CD14-positive monocyte (primary cell): ENCODE results near the gene ATP11A. TPM values are rescaled to one million over a fixed set of nuclear protein-coding genes. Genes with fewer than 3 reads are reported as not detected.

Experiments used
- DNase-seq, 3 donors: peaks; one replicate each; pipeline ENCODE4 v3.0.0-alpha.2; 2011 to 2022
- H2AFZ ChIP-seq: 2 replicates; pipeline ENCODE4 v1.6.0; 2012; ENCODE audit warnings: mild to moderate bottlenecking, low read depth, low read length, inconsistent platforms; ENCODE audit not compliant: insufficient read depth, poor library complexity, severe bottlenecking
- H3K27ac ChIP-seq, 2 donors: 1 replicate in 1 of 2; 2 replicates in 1 of 2; pipeline ENCODE4 v1.5.1; 2012 to 2013; ENCODE audit warnings: low read length in 2 of 2, control low read depth in 1 of 2, inconsistent platforms in 1 of 2, low read depth in 1 of 2, mild to moderate bottlenecking in 1 of 2
- H3K27me3 ChIP-seq, 2 donors: one replicate each; pipeline versions ENCODE4 v1.6.0 to v1.6.1; 2011 to 2013; ENCODE audit warnings: low read length in 2 of 2; ENCODE audit not compliant: control insufficient read depth in 2 of 2, insufficient read depth in 2 of 2
- H3K36me3 ChIP-seq, 2 donors: replicated peaks in 1 of 2; 1 replicate in 1 of 2; 2 replicates in 1 of 2; pipeline versions ENCODE4 v1.5.1 to v1.6.1; 2012 to 2013; ENCODE audit warnings: low read length in 2 of 2, control low read depth in 1 of 2, inconsistent platforms in 1 of 2, mild to moderate bottlenecking in 1 of 2; ENCODE audit not compliant: insufficient read depth in 2 of 2, control insufficient read depth in 1 of 2
- H3K4me1 ChIP-seq, 2 donors: 1 replicate in 1 of 2; 2 replicates in 1 of 2; pipeline versions ENCODE4 v1.5.1 to v1.6.1; 2012 to 2013; ENCODE audit warnings: low read length in 2 of 2, control low read depth in 1 of 2, inconsistent platforms in 1 of 2, mild to moderate bottlenecking in 1 of 2, moderate library complexity in 1 of 2; ENCODE audit not compliant: insufficient read depth in 2 of 2, control insufficient read depth in 1 of 2
- H3K4me2 ChIP-seq: replicated peaks from 2 replicates; pipeline ENCODE3; 2012; ENCODE audit warnings: low read length, moderate library complexity, mild to moderate bottlenecking; ENCODE audit not compliant: poor library complexity, severe bottlenecking; ENCODE audit errors: extremely low read depth
- H3K4me3 ChIP-seq, 3 experiments: fragments of 200-600 bp in 1 of 3; sonication (generic) in 1 of 3; replicated peaks in 1 of 3; 1 replicate in 2 of 3; 2 replicates in 1 of 3; pipeline ENCODE4 v1.5.1; 2011 to 2013; ENCODE audit warnings: low read length in 3 of 3, mild to moderate bottlenecking in 3 of 3, control low read depth in 2 of 3, low read depth in 2 of 3, inconsistent platforms in 1 of 3, moderate library complexity in 1 of 3
- H3K79me2 ChIP-seq: 2 replicates; pipeline ENCODE4 v1.6.0; 2012; ENCODE audit warnings: mild to moderate bottlenecking, control low read depth, inconsistent platforms, low read length, moderate library complexity; ENCODE audit not compliant: insufficient read depth
- H3K9ac ChIP-seq: 2 replicates; pipeline ENCODE4 v1.6.0; 2017; ENCODE audit warnings: low read length, mild to moderate bottlenecking; ENCODE audit not compliant: insufficient read depth, poor library complexity, severe bottlenecking
- H3K9me3 ChIP-seq, 2 donors: replicated peaks in 1 of 2; 1 replicate in 1 of 2; 2 replicates in 1 of 2; pipeline versions ENCODE4 v1.5.1 to v1.6.1; 2012 to 2013; ENCODE audit warnings: low read length in 2 of 2, control low read depth in 1 of 2; ENCODE audit not compliant: control insufficient read depth in 1 of 2, insufficient read depth in 1 of 2
- H4K20me1 ChIP-seq: 2 replicates; pipeline ENCODE4 v1.6.0; 2012; ENCODE audit warnings: mild to moderate bottlenecking, low read length, control low read depth, moderate library complexity; ENCODE audit not compliant: insufficient read depth
- H3K27ac Mint-ChIP-seq, 7 donors: one replicate each; pipeline ENCODE4 v1.8.0; 2020; ENCODE audit warnings: mild to moderate bottlenecking in 7 of 7, mixed read lengths in 7 of 7, moderate library complexity in 6 of 7, inconsistent platforms in 2 of 7
- H3K27me3 Mint-ChIP-seq, 3 donors: one replicate each; pipeline ENCODE4 v1.8.0; 2021 to 2022; ENCODE audit warnings: low read depth in 3 of 3, mild to moderate bottlenecking in 3 of 3, mixed read lengths in 3 of 3, moderate library complexity in 3 of 3, inconsistent platforms in 1 of 3
- H3K36me3 Mint-ChIP-seq, 2 donors: one replicate each; pipeline ENCODE4 v1.8.0; 2020; ENCODE audit warnings: mixed read lengths in 2 of 2, inconsistent platforms in 1 of 2, mild to moderate bottlenecking in 1 of 2
- H3K4me1 Mint-ChIP-seq: one replicate; pipeline ENCODE4 v1.8.0; 2020; ENCODE audit warnings: mild to moderate bottlenecking, mixed read lengths
- H3K4me3 Mint-ChIP-seq, 2 donors: one replicate each; pipeline ENCODE4 v1.8.0; 2020; ENCODE audit warnings: mild to moderate bottlenecking in 2 of 2, mixed read lengths in 2 of 2, moderate library complexity in 1 of 2
- H3K9me3 Mint-ChIP-seq, 7 donors: one replicate each; pipeline ENCODE4 v1.8.0; 2020 to 2022; ENCODE audit warnings: mixed read lengths in 7 of 7, mild to moderate bottlenecking in 6 of 7, moderate library complexity in 6 of 7, inconsistent platforms in 2 of 7
- CTCF ChIP-seq: fragments of 200-600 bp; IDR thresholded peaks from one replicate; pipeline ENCODE4 v1.8.0; 2022; ENCODE audit warnings: antibody characterized with exemption, mild to moderate bottlenecking
- WGBS: methylation state at CpG from one replicate; pipeline ENCODE4 v1.1.5; 2013; ENCODE audit warnings: missing lambda C conversion rate; ENCODE audit not compliant: insufficient coverage; 5-methylcytosine and 5-hydroxymethylcytosine counted together
- intact Hi-C, 2 donors: fragments of 100-400 bp; cut with micrococcal nuclease; formaldehyde crosslinking; loops; one replicate each; pipeline versions ENCODE4 v1.15.0 to v1.15.1; 2023
- polyA plus RNA-seq, 3 donors: library from polyadenylated mRNA; depleted of rRNA in 1 of 3; unstranded in 2 of 3; stranded (reverse) in 1 of 3; fragments of 300-500 nt in 2 of 3; fragments of >200 nt in 1 of 3; fragmentation: Illumina TruSeq in 2 of 3; gene quantifications; 1 replicate in 2 of 3; 2 replicates in 1 of 3; pipeline ENCODE4 v1.2.3, GENCODE V29; 2012 to 2021

ATP11A gene
- polyA plus RNA-seq, 3 donors: 7.2 to 45.4 (median 7.6) TPM

- no peak overlapping the region for H2AFZ ChIP-seq
- peak overlapping the region in 1 of 2 donors; percentile 41 for H3K27ac ChIP-seq
- peaks cover 26 to 49% of the 10 kb centered on the region in 2 donors for H3K36me3 ChIP-seq
- H3K27me3 ChIP-seq: no peaks in the 10 kb centered on the region
- peaks cover 25 to 31% of the 10 kb centered on the region in 2 donors for H3K4me1 ChIP-seq
- no peak overlapping the region for H3K4me3 ChIP-seq
- H3K4me2 ChIP-seq: no peak overlapping the region
- H3K9me3 Mint-ChIP-seq: no peaks in the 10 kb centered on the region
- DNase-seq: no peak
- TF ChIP-seq CTCF: no peak
- H3K4me1 Mint-ChIP-seq: peaks cover 34% of the 10 kb centered on the region
- intact Hi-C loops: no loop called here
- peaks cover 95% of the 10 kb centered on the region for H4K20me1 ChIP-seq
- H3K79me2 ChIP-seq: peaks cover 86% of the 10 kb centered on the region
- H3K27ac Mint-ChIP-seq: peak overlapping the region in 4 of 7 donors; percentile 13 to 76 (median 58)
- no peaks in the 10 kb centered on the region for H3K9me3 ChIP-seq
- peaks cover 37 to 63% of the 10 kb centered on the region in 2 donors for H3K36me3 Mint-ChIP-seq
- peaks cover 0 to 2% (median 1%) of the 10 kb centered on the region in 3 donors for H3K27me3 Mint-ChIP-seq
- peak overlapping the region; percentile 43 for H3K9ac ChIP-seq
- WGBS: 80% methylated on average over 3 of the region's 6 CpGs
- H3K4me3 Mint-ChIP-seq: no peak overlapping the region
Observed at GRCh38 chr13:112766336-112766735, 76.5 kb downstream of the ATP11A start.

- H4K20me1 ChIP-seq: peaks cover 95% of the 10 kb centered on the region
- peak overlapping the region; percentile 45 for H2AFZ ChIP-seq
- H3K4me3 Mint-ChIP-seq: peak overlapping the region; percentile 83 to 95
- H3K27ac Mint-ChIP-seq: peak overlapping the region; percentile 96 to 100 (median 98)
- H3K36me3 Mint-ChIP-seq: peaks cover 37 to 64% of the 10 kb centered on the region in 2 donors
- TF ChIP-seq CTCF: no peak
- H3K4me1 Mint-ChIP-seq: peaks cover 34% of the 10 kb centered on the region
- H3K9ac ChIP-seq: peak overlapping the region; percentile 62
- no peaks in the 10 kb centered on the region for H3K9me3 Mint-ChIP-seq
- H3K27me3 ChIP-seq: no peaks in the 10 kb centered on the region
- intact Hi-C loops: no loop called here
- peaks cover 88% of the 10 kb centered on the region for H3K79me2 ChIP-seq
- DNase-seq: peak; percentile 81 to 83 (median 82)
- peak overlapping the region; percentile 88 for H3K27ac ChIP-seq
- H3K4me2 ChIP-seq: peak overlapping the region; percentile 64
- peak overlapping the region; percentile 1 to 66 (median 16) for H3K4me3 ChIP-seq
- H3K4me1 ChIP-seq: peaks cover 25 to 31% of the 10 kb centered on the region in 2 donors
- no peaks in the 10 kb centered on the region for H3K9me3 ChIP-seq
- H3K27me3 Mint-ChIP-seq: peaks cover 0 to 4% (median 3%) of the 10 kb centered on the region in 3 donors
- WGBS: 10% methylated on average over 29 of the region's 34 CpGs
- H3K36me3 ChIP-seq: peaks cover 14 to 38% of the 10 kb centered on the region in 2 donors
Observed at GRCh38 chr13:112767506-112768471, 78.0 kb downstream of the ATP11A start.
